ENCODE results near the gene COQ10A. TPM values are rescaled to one million over a fixed set of nuclear protein-coding genes. Genes with fewer than 3 reads are reported as not detected.
"Not testable (repeated sequence)": the region's sequence is repeated elsewhere in the genome, so short reads cannot be mapped to it uniquely, and the experiment has no call there.

COQ10A gene
- total and polyA plus RNA-seq, 4 donors = 3.2 to 40.7 (median 15.5) TPM

- H3K4me3 ChIP-seq (ENCODE audit: low read depth in 1 of 3, low read length in 3 of 3); H3K27me3 ChIP-seq (ENCODE audit: control insufficient read depth in 4 of 4, insufficient read depth in 4 of 4, low read length in 3 of 4); DNase-seq (ENCODE audit: low spot score); H3K27ac ChIP-seq (ENCODE audit: low read depth in 1 of 2, low read length in 2 of 2); H3K9ac ChIP-seq (ENCODE audit: low read depth in 1 of 2, low read length in 2 of 2); H3K9me3 ChIP-seq (ENCODE audit: control insufficient read depth in 4 of 4, low read length in 3 of 4): not testable (repeated sequence)
- WGBS = 40% methylated on average over 2 of the region's 2 CpGs
- peaks cover 4 to 41% (median 36%) of the 10 kb centered on the region in 4 donors for H3K36me3 ChIP-seq (ENCODE audit: control insufficient read depth in 4 of 4, insufficient read depth in 3 of 4, low read depth in 1 of 4, low read length in 3 of 4)
- TF ChIP-seq HNF4G (IDR thresholded peaks at IDR 0.05) (peak; percentile 11), RXRA (IDR thresholded peaks at IDR 0.05) (peak in 1 of 2 donors; percentile 26), RAD21 (IDR thresholded peaks at IDR 0.05) (peak in 1 of 2 donors; percentile 17), HNF4A (conservative IDR thresholded peaks at IDR 0.05) (peak; percentile 45 to 49)
- peaks cover 2 to 49% (median 39%) of the 10 kb centered on the region in 4 donors for H3K4me1 ChIP-seq (ENCODE audit: control insufficient read depth in 4 of 4, insufficient read depth in 4 of 4, low read length in 3 of 4)
Observed at GRCh38 chr12:56272468-56272867, 5.7 kb downstream of the COQ10A start.

GRCh38 chr12:56274299-56274698 lies 7.6 kb downstream of the COQ10A start:
- 98% methylated on average over 2 of the region's 2 CpGs for WGBS
- no peak for TF ChIP-seq EGR1 (IDR thresholded peaks at IDR 0.05; ENCODE audit: low read depth in 2 of 2)
- no peak for TF ChIP-seq RAD21 (IDR thresholded peaks at IDR 0.05)
- peaks cover 8 to 51% (median 46%) of the 10 kb centered on the region in 4 donors for H3K36me3 ChIP-seq (ENCODE audit: control insufficient read depth in 4 of 4, insufficient read depth in 3 of 4, low read depth in 1 of 4, low read length in 3 of 4)
- H3K9ac ChIP-seq (ENCODE audit: low read depth in 1 of 2, low read length in 2 of 2) = no peak overlapping the region
- H3K27me3 ChIP-seq (ENCODE audit: control insufficient read depth in 4 of 4, insufficient read depth in 4 of 4, low read length in 3 of 4) = no peaks in the 10 kb centered on the region
- no peak for DNase-seq (ENCODE audit: low spot score)
- no peak overlapping the region for H3K27ac ChIP-seq (ENCODE audit: low read depth in 1 of 2, low read length in 2 of 2)
- no peaks in the 10 kb centered on the region for H3K9me3 ChIP-seq (ENCODE audit: control insufficient read depth in 4 of 4, low read length in 3 of 4)
- peaks cover 2 to 32% (median 27%) of the 10 kb centered on the region in 4 donors for H3K4me1 ChIP-seq (ENCODE audit: control insufficient read depth in 4 of 4, insufficient read depth in 4 of 4, low read length in 3 of 4)
- no peak overlapping the region for H3K4me3 ChIP-seq (ENCODE audit: low read depth in 1 of 3, low read length in 3 of 3)

GRCh38 chr12:56278905-56279304 lies 12.2 kb downstream of the COQ10A start:
- no peaks in the 10 kb centered on the region for H3K27me3 ChIP-seq (ENCODE audit: control insufficient read depth in 4 of 4, insufficient read depth in 4 of 4, low read length in 3 of 4)
- no peak overlapping the region for H3K4me3 ChIP-seq (ENCODE audit: low read depth in 1 of 3, low read length in 3 of 3)
- TF ChIP-seq ATF3 (IDR thresholded peaks at IDR 0.05) (no peak), SP1 (IDR thresholded peaks at IDR 0.05) (no peak)
- H3K27ac ChIP-seq (ENCODE audit: low read depth in 1 of 2, low read length in 2 of 2) = no peak overlapping the region
- DNase-seq (ENCODE audit: low spot score) = no peak
- WGBS = 93% methylated on average over 3 of the region's 3 CpGs
- H3K9ac ChIP-seq (ENCODE audit: low read depth in 1 of 2, low read length in 2 of 2) = no peak overlapping the region
- peaks cover 0 to 23% (median 18%) of the 10 kb centered on the region in 4 donors for H3K4me1 ChIP-seq (ENCODE audit: control insufficient read depth in 4 of 4, insufficient read depth in 4 of 4, low read length in 3 of 4)
- peaks cover 15 to 58% (median 50%) of the 10 kb centered on the region in 4 donors for H3K36me3 ChIP-seq (ENCODE audit: control insufficient read depth in 4 of 4, insufficient read depth in 3 of 4, low read depth in 1 of 4, low read length in 3 of 4)
- H3K9me3 ChIP-seq (ENCODE audit: control insufficient read depth in 4 of 4, low read length in 3 of 4) = no peaks in the 10 kb centered on the region

- no peak for DNase-seq (ENCODE audit: low spot score)
- Histone ChIP-seq H3K27ac (ENCODE audit: low read depth in 1 of 2, low read length in 2 of 2) (peak overlapping the region in 1 of 2 donors; percentile 0), H3K9ac (ENCODE audit: low read depth in 1 of 2, low read length in 2 of 2) (no peak overlapping the region), H3K4me3 (ENCODE audit: low read depth in 1 of 3, low read length in 3 of 3) (no peak overlapping the region), H3K4me1 (ENCODE audit: control insufficient read depth in 4 of 4, insufficient read depth in 4 of 4, low read length in 3 of 4) (peaks cover 1 to 30% (median 25%) of the 10 kb centered on the region in 4 donors), H3K36me3 (ENCODE audit: control insufficient read depth in 4 of 4, insufficient read depth in 3 of 4, low read depth in 1 of 4, low read length in 3 of 4) (peaks cover 13 to 50% (median 40%) of the 10 kb centered on the region in 4 donors), H3K27me3 (ENCODE audit: control insufficient read depth in 4 of 4, insufficient read depth in 4 of 4, low read length in 3 of 4) (no peaks in the 10 kb centered on the region), H3K9me3 (ENCODE audit: control insufficient read depth in 4 of 4, low read length in 3 of 4) (no peaks in the 10 kb centered on the region)
- TF ChIP-seq TAF1 (conservative IDR thresholded peaks at IDR 0.05) (no peak), FOXA1 (IDR thresholded peaks at IDR 0.05) (no peak), NR2F2 (IDR thresholded peaks at IDR 0.05) (no peak), GABPA (IDR thresholded peaks at IDR 0.05 in 1 of 2, conservative IDR thresholded peaks at IDR 0.05 in 1 of 2) (peak in 1 of 2 donors; percentile 32), FOXA2 (IDR thresholded peaks at IDR 0.05) (peak; percentile 51), EGR1 (IDR thresholded peaks at IDR 0.05; ENCODE audit: low read depth in 2 of 2) (no peak), RAD21 (IDR thresholded peaks at IDR 0.05) (peak; percentile 25 to 49), HNF4A (conservative IDR thresholded peaks at IDR 0.05) (peak; percentile 68 to 77), REST (IDR thresholded peaks at IDR 0.05) (no peak), JUND (IDR thresholded peaks at IDR 0.05) (peak; percentile 42 to 70), ATF3 (IDR thresholded peaks at IDR 0.05) (peak; percentile 66), YY1 (IDR thresholded peaks at IDR 0.05) (peak; percentile 44), MAX (IDR thresholded peaks at IDR 0.05) (no peak), HNF4G (IDR thresholded peaks at IDR 0.05) (no peak), CTCF (IDR thresholded peaks at IDR 0.05; ENCODE audit: low read depth, low read length, missing input control) (no peak), SP1 (IDR thresholded peaks at IDR 0.05) (peak; percentile 52), RXRA (IDR thresholded peaks at IDR 0.05) (peak; percentile 87 to 90)
Observed at GRCh38 chr12:56280849-56281248, 14.1 kb downstream of the COQ10A start.
